GM20431 (cell line): ENCODE measurements around the gene CALM1.

Source experiments
- in situ Hi-C: fragments of 300-500 bp; cut with MseI, MboI; formaldehyde crosslinking; loops from one replicate; pipeline ENCODE4 v1.15.0; 2020; ENCODE audit warnings: low sequenced_read_pairs; ENCODE audit not compliant: unreplicated experiment

Gene CALM1

DNA sequence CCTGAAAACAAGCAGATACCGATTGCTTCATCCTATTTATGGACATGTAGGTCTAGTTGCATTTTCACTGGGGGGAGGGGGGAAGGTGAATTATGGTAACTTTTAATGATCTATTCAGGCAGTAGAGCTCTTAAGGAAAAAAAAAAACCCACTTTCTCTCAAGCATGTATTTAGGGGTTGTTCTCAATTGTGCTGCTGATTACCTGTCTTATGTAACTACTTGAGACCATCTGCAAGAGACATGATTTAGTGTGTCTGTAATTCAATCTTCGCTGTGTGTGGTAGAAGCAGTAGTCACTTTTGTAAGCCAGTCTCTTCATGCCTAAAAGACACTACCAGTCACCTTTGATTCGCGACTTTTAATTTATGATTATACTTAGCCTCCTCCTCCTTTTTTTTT is 8.9 kb downstream of the CALM1 start:
- in situ Hi-C loops: no loop called here

DNA sequence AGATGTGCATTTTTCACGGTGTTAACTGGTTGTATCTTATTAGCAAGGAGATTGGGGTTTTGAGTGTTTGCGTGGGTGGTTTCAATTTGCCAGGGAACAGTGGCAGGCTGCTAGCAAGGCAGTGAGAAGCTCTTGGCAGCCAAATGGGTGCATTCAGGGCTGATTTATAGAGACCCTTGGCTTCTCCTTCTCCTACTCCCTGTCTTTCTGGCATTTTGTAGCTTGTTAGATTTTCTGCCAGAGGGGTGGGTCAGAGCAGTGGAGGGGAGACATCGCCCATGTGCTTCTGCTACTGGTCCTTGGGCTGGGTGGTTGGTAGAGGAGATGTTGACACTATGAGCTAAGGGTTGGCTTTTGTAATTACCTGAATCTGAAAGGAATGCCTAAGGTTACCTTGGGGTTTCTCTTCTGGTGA is 9.6 kb downstream of the CALM1 start:
- in situ Hi-C loops: no loop called here

DNA sequence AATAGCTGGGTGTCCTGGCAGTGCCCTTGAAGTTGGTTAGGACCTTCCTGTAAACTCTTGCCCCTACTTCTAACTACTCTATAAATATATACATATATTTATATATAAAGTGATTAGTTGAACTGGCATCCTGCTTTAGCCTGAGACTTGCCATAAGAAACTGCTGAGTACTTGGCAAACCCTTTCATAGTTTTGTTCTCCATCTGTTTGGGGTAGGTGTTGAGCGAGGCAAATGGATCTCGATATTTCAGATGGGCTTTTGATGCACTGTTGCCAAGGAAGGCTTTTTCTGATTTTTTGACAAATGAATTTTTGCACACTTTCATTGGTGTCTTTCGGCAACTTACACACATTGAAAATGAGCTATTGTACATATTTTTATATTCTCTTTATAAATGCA is 10.4 kb downstream of the CALM1 start:
- in situ Hi-C loops: no loop called here

DNA sequence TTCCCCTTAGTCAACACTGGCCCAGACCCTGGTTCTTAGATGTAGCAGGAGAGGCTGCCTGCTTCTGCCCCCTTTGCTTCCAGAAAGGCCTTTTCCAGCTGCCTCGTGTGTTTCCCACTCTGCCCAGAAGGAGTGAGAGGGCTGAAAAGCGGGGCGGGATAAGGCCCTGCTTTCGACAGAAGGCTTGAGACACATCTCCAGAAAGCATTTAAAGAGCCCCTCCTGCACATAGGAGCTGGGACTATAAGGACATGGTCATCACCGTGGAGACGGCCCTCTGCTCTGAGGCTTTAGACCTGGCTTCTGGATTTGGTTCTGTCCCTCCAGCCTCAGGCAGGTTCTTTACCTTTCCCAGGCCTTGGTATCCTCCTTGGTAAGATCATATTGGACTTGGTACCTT is 11.9 kb downstream of the CALM1 start:
- in situ Hi-C loops: no loop called here

DNA sequence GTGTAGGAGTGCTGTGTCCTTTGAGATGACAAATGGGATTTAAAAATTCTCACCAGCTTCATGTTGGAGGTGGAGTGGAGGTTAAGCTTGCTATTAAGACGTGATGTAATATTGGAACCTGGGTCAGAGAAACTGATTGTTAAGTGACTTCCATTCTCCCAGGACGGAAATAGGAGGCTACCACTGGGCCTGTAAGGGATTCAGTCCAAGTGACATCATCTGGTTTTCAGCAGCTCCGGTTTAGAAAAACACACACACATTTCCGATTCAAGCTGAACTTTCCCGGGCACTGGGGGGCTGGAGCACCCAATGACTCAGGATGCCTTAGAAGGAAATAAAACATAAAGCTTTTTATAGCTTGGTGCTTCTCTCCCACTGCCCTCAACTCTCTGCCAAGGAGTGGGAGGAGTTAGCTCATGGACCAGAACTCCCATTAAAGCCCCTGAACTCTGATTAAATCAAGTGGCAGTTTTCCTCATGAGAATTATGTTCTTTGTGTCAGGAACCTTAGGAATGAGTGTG is 12.4 kb downstream of the CALM1 start:
- in situ Hi-C loops: no loop called here

DNA sequence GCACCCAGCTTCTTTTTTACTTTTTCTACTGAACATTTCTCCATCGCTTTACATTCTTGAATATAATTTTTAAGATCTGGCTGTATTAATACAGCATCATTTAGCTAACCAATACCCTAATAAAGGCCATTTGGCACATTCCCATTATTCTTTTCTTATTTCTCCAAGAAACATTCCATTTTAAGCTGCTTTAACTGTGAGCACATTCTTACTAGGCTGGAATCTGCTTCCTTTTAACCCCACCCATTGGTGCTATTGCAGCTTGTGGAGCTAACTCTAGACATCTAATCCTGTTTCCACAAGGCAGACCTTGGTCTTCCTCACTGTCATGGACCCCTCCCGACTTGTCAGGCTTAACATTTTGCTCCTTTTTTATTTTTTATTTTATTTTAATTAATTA is 15.2 kb downstream of the CALM1 start:
- in situ Hi-C loops: no loop called here

DNA sequence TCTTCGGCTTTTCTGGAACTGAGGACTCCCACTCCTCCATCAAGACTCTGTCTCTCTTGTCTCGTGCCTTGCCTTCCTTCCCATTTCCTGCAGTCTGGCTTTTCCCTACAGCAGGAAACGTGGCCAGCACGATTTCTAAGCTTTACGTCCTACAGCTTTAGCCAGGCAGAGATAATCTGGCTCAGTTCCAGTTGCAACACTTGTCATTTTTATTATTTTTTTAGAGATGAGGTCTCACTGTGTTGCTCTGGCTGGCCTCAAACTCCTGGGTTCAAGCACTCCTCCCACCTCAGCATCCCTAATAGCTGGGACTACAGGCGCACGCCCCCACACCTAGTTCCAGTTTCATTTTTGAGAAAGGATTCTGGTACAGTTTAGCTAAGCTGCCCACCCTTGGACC is 19.9 kb downstream of the CALM1 start:
- in situ Hi-C loops: no loop called here

DNA sequence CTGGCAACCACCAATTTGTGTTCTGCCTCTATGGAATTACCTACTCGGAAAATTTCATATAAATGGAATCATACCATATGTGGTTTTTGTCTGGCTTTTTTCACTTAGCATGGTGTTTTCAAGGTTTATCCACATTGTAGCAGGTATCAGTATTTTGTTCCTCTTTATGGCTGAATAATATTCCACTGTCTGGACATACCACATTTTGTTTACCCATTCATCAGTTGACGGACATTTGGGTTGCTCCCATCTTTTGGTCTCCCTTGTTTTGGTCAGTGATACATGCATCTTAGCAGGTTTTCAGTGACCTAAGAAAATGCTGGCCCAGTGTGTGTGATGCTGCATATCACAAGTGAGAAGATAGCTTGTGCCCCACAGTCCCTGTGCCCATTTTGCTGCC is 21.2 kb downstream of the CALM1 start:
- in situ Hi-C loops: no loop called here

DNA sequence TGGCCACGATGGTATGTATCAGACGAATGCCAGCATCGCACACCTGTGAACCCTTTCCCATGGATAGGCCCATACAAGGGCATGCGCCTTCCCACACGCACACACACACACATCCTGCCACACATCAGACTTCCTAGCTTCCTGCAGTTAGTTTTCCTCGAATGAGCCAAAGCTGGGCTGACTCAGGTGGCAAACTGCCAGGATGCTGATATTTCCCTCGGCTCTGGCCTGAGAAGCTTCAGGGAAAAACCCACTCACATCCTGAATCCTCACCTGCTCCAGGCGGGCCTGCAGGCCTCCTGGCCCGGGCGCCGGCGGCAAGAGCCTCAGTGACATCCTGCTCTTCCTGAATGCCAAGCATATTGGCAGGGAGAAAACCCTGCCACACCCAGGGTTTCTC is 22.4 kb downstream of the CALM1 start:
- in situ Hi-C loops: no loop called here

DNA sequence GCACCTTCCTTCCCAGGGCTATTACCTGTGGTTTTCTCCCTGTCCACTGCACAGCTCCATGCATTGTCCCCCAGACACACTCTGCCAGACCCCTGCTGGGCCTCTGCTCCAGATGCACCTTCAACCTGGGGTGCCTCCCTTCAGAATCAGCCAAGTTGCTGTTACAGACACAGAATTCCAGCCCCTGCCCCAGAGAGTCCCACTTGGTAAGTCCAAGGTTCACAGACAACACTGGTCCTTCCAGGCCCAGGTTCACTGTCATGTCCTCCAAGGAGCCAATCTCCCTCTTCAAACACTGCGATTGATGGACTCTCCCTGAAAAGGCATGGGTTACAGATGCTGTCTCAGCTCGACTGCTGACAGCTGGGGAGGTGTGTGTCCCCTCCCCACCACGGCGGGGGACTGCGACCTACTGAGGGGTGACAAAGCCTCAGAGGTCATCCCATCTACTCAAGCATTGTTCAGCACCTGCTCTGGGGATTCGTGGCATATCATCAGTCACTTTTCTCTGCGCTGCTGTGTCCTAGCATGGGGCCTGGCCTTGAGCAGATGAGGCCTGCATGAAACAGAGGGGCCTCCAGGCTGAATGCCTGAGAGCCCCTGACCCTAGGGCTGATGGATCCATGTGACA is 24.3 kb downstream of the CALM1 start:
- in situ Hi-C loops: no loop called here

DNA sequence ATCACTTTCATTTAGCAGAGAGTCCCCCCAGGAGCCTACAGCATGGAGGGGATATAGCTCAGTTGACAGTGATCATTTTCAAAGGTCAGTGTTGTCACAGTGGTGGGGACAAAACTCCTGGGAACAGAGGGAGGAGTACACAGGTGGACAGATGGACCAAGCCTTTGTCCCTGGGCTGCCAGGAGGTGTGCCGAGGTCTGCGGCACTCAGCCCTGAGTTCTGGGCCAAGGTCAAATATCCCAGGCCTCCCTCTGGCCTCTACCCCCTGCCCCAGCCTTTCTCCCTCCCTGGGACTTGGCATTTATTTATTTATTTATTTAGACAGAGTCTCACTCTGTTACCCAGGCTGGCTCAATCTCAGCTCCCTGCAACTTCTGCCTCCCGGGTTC is 24.8 kb downstream of the CALM1 start:
- in situ Hi-C loops: no loop called here

DNA sequence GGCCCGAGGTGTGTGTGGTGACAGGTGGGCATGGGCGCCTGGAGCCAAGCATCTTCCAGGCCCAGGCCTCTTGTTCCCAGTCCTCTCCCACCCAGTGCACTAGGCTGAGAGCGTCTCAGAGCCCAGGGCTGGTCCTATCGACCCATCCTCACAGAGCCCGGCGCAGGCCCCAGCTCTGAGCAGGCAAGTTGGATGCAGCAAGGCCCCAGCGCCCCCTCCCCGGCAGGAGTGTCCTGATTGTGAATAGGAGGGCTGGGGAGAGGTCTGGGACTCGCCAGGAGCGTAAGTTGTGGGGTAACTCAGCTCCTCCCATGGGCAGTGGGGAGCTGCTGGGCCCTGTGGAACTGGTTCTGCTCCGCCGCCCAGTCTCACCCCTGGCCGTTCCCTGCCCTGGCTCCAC is 26.3 kb downstream of the CALM1 start:
- in situ Hi-C loops: no loop called here

DNA sequence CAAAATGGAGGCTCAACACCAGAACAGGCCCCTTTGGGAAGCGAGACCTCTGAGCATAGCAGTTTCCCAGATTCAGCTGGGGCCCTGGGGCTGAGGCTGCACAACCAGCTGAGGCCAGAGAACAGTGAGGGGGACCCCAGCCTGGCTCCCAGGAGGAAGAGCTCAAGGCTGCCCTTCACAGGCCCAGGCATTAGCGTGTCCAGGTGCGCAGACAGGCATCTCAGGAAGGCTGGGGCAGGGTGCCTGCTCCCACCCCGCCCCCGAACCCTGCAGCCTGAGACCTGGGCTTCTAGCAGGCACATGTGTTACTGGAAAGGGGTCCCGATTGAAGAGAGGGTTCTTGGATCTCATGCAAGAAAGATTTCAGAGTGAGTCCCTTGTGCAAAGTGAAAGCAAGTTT is 27.2 kb downstream of the CALM1 start:
- in situ Hi-C loops: no loop called here

DNA sequence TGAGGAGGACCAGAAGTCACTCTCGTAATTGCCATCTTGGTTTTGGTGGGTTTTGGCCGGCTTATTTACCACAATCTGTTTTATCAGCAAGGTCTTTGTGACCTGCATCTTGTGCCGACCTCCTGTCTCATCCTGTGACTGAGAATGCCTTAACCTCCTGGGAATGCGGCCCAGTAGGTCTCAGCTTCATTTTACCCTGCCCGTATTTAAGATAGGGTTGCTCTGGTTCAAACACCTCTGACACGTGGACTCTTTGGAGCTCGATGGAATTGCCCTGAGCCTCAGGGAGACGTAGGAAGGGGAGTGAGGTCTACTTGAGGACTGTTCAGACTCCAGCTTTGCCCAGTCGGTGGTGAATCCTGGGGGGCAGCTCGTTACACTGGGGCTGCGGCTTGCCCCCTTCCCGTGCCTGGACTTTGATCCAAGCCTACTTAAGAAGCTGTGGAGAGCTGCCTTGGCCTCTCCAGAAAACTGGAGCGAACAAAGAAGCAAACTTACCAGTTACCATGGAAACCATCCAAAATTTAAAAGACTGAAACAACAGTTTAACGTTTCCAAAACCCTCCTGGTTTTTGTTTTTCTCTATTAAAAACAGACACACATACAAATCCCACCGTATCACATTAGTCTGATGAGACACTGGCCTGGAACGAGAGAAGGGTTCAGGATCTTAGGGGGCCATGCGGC is 28.0 kb downstream of the CALM1 start:
- in situ Hi-C loops: no loop called here

DNA sequence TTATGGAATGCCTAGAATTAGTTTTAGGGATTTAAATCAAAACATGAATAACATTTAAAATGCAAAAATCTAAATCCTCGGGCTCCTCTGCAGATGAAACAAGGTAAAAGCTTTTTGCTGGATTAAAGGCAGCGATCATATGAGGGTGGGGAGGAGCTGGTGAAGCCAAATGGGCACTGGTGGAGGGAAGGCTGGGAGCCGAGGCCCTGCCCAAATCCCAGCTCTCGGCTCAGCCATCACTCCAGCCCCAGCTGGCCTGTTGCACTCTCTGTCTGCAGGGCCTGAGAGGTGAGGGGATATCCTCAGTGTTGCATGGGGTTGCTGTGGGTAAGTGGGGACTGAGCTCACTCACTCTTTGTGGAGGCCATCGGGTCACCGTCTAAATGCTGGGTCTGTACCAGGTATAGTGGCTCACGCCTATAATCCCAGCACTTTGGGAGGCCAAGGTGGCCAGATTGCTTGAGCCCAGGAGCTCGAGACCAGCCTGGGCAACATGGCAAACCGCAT is 28.6 kb downstream of the CALM1 start:
- in situ Hi-C loops: no loop called here

DNA sequence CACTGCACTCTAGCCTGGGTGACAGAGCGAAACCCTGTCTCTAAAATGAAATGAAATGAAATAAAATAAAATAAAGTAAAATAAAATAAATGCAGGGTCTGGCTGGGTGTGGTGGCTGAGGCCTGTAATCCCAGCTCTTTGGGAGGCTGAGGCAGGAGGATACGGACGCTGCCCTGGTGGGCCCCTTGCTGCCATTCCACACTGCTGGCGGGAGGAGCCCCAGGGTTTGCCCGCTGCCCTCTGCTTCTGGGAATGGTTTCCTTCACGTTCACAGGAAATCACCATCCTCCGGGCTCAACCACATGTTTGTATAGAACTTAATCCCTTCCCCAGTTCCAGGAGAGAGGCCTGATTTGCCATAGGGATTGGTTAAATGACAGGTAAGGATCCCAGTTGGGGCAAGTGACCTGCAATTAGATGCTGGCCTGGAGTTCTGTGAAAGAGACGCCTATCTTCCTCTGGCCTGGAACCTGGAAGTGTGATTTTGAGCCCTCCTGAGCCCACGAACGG is 29.3 kb downstream of the CALM1 start:
- in situ Hi-C loops: no loop called here

DNA sequence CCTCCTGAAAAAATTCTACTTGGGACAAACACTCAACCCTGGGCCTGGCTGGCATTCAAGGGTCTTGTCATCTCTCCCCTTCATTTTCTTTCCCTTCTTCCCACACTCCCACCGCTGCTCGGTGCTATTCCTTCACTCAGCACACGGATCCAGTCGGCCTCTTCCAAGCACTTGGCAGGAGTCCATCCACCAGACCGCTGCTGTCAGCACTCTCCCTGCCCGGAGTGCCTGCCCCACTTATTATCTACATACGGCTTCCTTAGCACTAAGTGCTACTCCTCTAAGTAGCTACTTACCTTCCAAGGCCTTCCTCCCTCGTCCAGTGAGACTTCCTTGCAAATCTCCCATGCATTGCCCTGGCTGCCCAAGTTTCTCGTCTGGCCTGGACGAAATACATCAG is 29.8 kb downstream of the CALM1 start:
- in situ Hi-C loops: no loop called here

DNA sequence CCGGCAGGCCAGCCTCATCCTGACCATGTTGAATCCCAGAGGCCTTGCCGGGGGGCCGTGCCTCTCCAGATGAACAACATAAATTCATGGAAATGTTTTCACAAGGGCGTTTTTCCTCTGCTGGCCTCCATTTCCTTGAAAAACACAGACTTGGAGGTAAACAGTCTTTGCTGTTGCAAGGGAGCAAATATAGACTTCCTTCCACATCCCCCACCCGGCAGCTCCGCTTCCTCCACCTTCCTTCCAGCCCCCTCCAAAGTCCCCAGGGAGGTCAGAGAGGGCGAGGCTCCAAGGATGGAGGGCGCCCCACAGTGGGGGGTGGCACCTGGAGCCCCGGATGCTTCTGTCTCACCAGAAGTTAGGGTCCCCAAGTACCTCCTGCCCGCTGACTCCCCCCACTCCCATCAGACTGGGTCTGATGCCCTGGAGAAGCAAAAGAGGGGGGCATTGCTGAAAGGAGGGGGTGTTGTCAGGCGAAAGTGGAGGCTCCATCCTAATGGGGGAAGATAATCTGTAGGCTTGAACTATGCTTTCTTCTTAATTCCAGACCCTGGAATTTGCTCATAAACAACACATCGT is 31.1 kb downstream of the CALM1 start:
- in situ Hi-C loops: no loop called here

DNA sequence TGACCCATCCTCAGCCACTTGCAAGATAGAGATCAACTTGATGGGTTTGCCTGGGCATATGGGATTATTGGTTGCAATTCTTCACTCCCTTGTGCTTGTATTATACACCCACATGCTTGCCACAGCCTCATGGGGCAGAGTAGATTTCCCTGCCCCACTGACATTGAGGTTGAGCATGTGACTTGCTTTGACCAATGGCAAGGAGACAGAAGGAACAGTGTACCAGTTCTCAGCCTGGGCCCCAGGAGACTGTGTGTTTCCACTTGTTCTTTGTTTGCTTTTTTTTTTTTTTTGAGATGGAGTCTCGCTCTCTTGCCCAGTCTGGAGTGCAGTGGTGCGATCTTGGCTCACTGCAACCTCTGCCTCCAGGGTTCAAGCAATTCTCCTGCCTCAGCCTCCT is 31.8 kb downstream of the CALM1 start:
- in situ Hi-C loops: no loop called here

DNA sequence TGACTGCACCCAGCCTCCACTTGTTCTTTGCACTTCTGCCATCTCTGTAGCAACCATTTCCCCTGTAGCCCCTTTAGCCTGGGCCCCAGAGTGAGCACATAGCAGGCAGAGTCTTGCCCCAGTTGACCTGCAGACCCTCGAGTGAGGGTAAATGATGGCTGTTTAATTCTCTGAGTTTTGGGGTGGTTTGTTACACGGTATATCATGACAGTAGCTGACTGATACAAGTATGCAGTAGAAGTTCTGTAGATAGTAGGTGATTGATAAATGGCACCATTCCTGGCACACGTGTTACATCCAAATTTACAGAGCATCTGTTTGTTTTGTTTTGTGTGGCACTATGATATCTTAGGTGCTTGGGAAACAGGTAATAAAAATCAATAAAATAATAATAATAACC is 32.4 kb downstream of the CALM1 start:
- in situ Hi-C loops: no loop called here

DNA sequence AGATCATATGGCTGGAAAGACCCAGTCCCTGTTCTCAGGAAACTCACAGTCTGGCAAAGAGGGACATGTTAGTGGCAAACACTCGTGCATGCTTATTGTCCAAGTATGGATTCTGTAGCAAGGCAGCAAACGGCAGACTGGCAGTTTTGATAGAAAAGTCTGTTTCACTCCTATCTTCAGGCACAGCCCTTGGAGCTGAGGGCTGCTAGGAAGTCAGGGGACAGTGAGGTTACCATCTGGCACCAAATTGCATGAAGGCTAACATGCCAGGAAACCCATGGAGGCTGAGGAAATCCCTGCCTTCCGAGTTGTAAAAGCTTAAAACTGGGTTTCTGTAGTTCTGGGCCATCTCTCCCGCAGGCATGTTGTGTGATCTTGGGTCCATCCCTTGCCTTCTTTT is 32.9 kb downstream of the CALM1 start:
- in situ Hi-C loops: no loop called here
